ENCODE data around the gene CALML3.
"Not testable (repeated sequence)": the region's sequence is repeated elsewhere in the genome, so short reads cannot be mapped to it uniquely, and the experiment has no call there.

The CALML3 gene

DNA sequence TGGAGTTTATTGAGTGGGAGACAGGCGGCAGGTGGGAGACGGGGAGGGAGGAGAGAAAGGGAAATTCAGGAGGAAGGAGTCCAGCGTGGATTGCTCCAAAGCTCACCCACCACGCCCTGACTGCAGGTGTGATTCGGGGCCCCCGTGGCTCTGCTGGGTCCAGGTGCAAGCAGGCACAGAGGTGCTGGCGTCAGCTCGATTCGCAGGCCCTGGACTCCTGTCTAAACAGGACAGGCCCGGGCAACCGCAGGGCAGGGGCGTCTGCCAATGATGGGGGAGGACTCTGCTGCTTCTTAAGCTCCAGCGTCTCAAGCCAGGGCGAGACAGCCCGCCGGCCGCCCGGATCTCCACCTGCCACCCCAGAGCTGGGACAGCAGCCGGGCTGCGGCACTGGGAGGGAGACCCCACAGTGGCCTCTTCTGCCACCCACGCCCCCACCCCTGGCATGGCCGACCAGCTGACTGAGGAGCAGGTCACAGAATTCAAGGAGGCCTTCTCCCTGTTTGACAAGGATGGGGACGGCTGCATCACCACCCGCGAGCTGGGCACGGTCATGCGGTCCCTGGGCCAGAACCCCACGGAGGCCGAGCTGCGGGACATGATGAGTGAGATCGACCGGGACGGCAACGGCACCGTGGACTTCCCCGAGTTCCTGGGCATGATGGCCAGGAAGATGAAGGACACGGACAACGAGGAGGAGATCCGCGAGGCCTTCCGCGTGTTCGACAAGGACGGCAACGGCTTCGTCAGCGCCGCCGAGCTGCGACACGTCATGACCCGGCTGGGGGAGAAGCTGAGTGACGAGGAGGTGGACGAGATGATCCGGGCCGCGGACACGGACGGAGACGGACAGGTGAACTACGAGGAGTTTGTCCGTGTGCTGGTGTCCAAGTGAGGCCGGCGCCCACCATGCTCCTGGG lies at the start of gene CALML3:
TSS of gene CALML3 (plus strand) at position 321 of the 920 bp plus-strand sequence. CDS start at position 446, 125 bp downstream.
- no peak within 1 kb of the TSS for H3K4me3 ChIP-seq (ENCODE audit: low read depth, low read length)
- no peak for DNase-seq (ENCODE audit: low read depth)

- not testable (repeated sequence) for H3K4me3 ChIP-seq (ENCODE audit: low read depth, low read length); DNase-seq (ENCODE audit: low read depth)
Observed at GRCh38 chr10:5475088-5475487, 49.7 kb upstream of the CALML3 start.

GRCh38 chr10:5475974-5476807 lies 48.6 kb upstream of the CALML3 start:
- not testable (repeated sequence) for H3K4me3 ChIP-seq (ENCODE audit: low read depth, low read length); DNase-seq (ENCODE audit: low read depth)

DNA sequence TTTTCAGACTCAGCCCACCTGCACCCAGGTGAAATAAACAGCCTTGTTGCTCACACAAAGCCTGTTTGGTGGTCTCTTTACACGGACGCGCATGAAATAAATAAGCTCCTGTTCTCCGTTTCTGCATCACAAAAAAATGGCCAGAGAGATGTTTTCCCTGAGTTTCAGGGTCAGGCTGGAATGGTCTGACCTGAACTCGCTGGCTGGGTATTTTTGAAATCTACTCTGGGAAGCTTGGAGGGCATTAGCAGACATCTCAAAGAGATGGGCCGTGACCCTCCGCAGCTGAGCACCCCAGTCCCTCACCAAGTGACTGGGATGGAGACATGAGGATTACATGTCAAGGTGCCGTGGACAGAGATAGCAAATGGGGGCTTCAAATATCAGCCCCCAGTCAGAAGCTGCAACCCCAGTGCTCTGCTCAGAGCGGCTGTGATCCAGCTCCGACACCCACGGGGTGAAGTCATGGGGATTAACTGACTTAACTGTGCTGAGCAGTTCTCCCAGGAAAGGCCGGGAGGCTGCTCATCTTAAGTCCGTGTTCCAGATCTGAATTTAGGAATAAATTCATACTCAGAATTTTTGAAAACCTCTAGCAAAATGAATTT lies 47.7 kb upstream of the CALML3 start:
- no peak overlapping the region for H3K4me3 ChIP-seq (ENCODE audit: low read depth, low read length)
- no peak for DNase-seq (ENCODE audit: low read depth)

GRCh38 chr10:5477948-5478693 lies 46.6 kb upstream of the CALML3 start:
- DNase-seq (ENCODE audit: low read depth), result no peak
- H3K4me3 ChIP-seq (ENCODE audit: low read depth, low read length), result no peak overlapping the region

- H3K4me3 ChIP-seq (ENCODE audit: low read depth, low read length), result no peak overlapping the region
- no peak for DNase-seq (ENCODE audit: low read depth)
Observed at GRCh38 chr10:5478694-5479305, 46.0 kb upstream of the CALML3 start.

- no peak for DNase-seq (ENCODE audit: low read depth)
- H3K4me3 ChIP-seq (ENCODE audit: low read depth, low read length), result no peak overlapping the region
Observed at GRCh38 chr10:5479481-5480161, 45.1 kb upstream of the CALML3 start.

GRCh38 chr10:5480162-5480941 lies 44.4 kb upstream of the CALML3 start:
- H3K4me3 ChIP-seq (ENCODE audit: low read depth, low read length), result no peak overlapping the region
- no peak for DNase-seq (ENCODE audit: low read depth)

DNA sequence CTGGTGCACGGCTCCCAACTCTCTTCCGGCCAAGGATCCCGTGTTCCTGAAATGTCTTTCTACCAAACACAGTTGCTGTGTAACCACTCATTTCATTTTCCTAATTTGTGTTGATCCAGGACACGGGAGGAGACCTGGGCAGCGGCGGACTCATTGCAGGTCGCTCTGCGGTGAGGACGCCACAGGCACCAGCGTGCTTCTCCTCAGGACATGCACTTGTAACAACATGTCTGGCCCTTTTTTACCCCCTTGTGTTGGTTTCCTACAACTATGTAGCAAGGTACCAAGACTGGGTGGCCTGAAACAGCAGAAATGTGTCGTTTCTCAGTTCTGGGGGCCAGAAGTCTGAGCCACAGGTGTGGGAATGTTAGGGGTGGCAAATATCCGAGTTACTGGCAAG lies 43.6 kb upstream of the CALML3 start:
- H3K4me3 ChIP-seq (ENCODE audit: low read depth, low read length), result no peak overlapping the region
- no peak for DNase-seq (ENCODE audit: low read depth)

- no peak overlapping the region for H3K4me3 ChIP-seq (ENCODE audit: low read depth, low read length)
- DNase-seq (ENCODE audit: low read depth), result no peak
Observed at GRCh38 chr10:5482016-5482415, 42.7 kb upstream of the CALML3 start.

DNA sequence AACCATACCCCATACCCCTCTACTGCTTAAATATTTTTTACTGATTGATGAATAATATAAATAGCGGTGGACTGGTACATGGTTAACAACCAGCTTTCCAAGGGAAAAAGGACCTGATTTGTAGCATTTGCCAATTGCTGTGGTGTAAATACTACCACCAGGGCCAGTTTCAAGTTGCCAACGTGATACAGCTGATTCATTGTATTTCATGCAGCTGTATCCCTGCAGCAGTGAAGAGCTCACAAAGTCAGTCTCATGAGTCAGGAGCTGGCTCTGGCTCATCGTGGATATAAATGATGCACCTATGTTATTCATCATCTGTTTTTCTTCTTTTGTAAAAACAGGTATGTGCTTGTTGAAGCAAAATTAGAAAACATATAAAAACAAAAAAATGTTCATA lies 40.6 kb upstream of the CALML3 start:
- no peak overlapping the region for H3K4me3 ChIP-seq (ENCODE audit: low read depth, low read length)
- no peak for DNase-seq (ENCODE audit: low read depth)

DNA sequence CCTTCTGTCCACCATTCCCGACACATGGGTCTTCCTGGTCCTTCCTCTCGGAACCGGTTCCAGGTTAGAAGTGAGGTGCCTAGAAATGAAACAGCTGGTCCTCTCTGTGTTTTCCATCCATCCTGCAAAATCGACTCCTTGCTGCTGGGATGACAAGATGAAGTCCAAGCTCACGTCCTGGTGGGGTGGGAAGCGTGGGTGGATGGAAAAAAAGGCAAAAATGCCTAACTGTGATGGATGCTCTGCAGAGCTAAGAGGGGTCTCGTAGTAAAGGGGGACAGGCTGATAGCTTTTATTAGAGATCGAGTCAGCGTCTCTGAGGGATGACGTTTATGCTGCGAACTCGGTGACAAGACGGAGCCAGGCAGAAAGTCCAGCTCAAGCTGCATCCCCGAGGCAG lies 39.5 kb upstream of the CALML3 start:
- no peak overlapping the region for H3K4me3 ChIP-seq (ENCODE audit: low read depth, low read length)
- DNase-seq (ENCODE audit: low read depth), result no peak

GRCh38 chr10:5485948-5486852 lies 38.6 kb upstream of the CALML3 start:
- no peak for DNase-seq (ENCODE audit: low read depth)
- H3K4me3 ChIP-seq (ENCODE audit: low read depth, low read length), result no peak overlapping the region

DNA sequence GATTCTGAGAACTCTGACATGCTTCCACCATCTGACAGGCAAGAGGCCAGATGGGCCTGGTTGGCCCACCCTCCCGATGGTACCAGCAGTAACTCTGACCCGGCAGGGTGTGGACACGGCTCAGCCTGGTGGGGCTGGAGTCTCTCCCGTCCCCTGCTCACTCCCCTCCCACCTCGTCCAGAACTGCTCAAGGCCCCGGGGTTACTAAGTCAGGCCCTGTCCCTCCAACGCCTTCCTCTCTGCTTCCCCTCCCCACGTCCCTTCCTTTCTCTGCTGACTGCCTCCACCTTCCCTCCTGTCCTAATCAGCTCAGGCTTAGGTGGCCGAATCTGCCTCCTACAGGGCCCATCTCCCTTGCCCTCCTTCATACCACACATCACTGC lies 37.9 kb upstream of the CALML3 start:
- no peak overlapping the region for H3K4me3 ChIP-seq (ENCODE audit: low read depth, low read length)
- no peak for DNase-seq (ENCODE audit: low read depth)

DNA sequence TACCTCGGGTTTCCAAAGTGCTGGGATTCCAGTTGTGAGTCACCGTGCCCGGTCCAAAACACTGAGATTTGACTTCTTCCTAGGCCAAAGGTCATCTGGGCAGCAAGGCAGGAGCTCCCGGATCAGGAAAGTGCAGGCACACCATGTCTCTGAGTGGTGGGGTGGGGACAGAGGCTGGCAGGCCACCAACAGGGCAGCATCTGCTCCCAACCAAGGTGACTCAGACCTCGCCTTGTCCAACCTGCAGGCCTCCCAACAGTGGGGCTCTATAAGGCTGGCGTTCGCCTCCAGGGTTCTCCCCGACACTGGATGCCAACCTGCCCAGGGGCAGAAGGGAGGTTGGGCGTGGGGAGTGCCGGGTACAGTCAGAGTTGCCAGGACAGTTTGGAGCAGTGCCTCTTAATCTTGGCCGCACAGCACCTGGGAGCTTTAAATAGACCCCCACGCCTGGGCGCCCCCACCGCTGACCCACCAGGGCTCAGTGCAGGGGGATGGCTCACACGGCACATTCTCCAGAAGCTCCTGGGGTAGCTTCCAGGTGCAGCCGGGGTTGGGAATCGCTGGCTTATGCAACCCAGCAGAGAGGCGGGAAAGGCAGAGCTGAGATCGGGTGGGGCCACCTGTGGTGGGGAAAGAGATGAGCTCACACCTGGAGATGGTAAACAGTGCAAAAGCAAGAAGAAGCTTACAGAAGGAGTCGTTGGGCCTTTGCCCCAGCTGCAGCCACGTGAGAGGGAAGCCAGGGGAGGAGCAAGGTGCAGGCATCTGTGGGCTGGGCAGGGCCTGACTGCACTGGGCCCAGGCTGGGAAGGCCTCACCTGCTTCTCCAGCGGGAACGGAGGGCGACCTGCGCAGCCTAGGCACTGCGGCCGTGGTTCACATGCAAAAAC lies 36.2 kb upstream of the CALML3 start:
- no peak overlapping the region for H3K4me3 ChIP-seq (ENCODE audit: low read depth, low read length)
- DNase-seq (ENCODE audit: low read depth), result no peak

DNA sequence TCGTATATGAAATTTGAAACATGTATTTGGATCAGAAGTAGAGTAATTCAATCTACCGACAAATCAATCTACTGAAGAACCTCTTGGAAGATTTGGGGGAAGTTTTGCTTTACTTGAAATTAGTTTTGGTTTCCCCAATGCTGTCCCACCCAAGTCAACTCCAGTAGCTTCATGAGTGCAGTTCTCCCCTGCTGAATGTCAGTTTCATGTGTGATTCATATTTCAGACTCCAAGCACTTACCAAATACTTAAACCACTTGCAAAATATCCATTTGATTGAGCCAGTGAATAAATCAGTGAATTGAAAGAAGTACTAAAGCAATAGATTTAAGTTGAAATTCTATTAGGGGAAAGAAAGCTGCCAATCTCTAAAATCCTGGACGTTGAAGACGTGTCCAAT lies 34.7 kb upstream of the CALML3 start:
- DNase-seq (ENCODE audit: low read depth), result no peak
- no peak overlapping the region for H3K4me3 ChIP-seq (ENCODE audit: low read depth, low read length)

Measured in skeletal muscle cell (primary cell).